NCI-H510A treated with DMSO at 0.1 percent for 48 hours (cell line): ENCODE data around the gene ATP8B2.
"Not testable (repeated sequence)": the region's sequence is repeated elsewhere in the genome, so short reads cannot be mapped to it uniquely, and the experiment has no call there.

Experiments used
- DNase-seq: peaks from one replicate; lab custom pipeline; 2025; lab: John Stamatoyannopoulos, UW

Gene ATP8B2

GRCh38 chr1:154346276-154346917, 21.1 kb downstream of the ATP8B2 start:
- DNase-seq = no peak

- no peak for DNase-seq
These were observed 22.6 kb downstream of the ATP8B2 start for GRCh38 chr1:154347961-154348360.

- no peak for DNase-seq
These were observed 23.2 kb downstream of the ATP8B2 start for GRCh38 chr1:154348429-154349076.

GRCh38 chr1:154349121-154349520, 23.8 kb downstream of the ATP8B2 start:
- DNase-seq = no peak

- DNase-seq = no peak
These were observed 25.1 kb downstream of the ATP8B2 start for GRCh38 chr1:154350383-154350782.

- peak; percentile 60 for DNase-seq
These were observed 26.2 kb downstream of the ATP8B2 start for GRCh38 chr1:154351363-154352068.

GRCh38 chr1:154352245-154352580, 26.9 kb downstream of the ATP8B2 start:
- no peak for DNase-seq

- DNase-seq = peak; percentile 74
These were observed 27.5 kb downstream of the ATP8B2 start for GRCh38 chr1:154352581-154353459.

GRCh38 chr1:154353460-154353904, 28.2 kb downstream of the ATP8B2 start:
- DNase-seq = no peak

- DNase-seq = no peak
These were observed 28.6 kb downstream of the ATP8B2 start for GRCh38 chr1:154353966-154354365.

- no peak for DNase-seq
These were observed 33.2 kb downstream of the ATP8B2 start for GRCh38 chr1:154358519-154358918.

GRCh38 chr1:154360288-154360687, 35.0 kb downstream of the ATP8B2 start:
- DNase-seq = no peak

- DNase-seq = not testable (repeated sequence)
These were observed 35.6 kb downstream of the ATP8B2 start for GRCh38 chr1:154360881-154361280.

- DNase-seq = no peak
These were observed 36.0 kb downstream of the ATP8B2 start for GRCh38 chr1:154361357-154361756.

GRCh38 chr1:154371436-154371835, 46.1 kb downstream of the ATP8B2 start:
- no peak for DNase-seq

- DNase-seq = not testable (repeated sequence)
These were observed 48.5 kb downstream of the ATP8B2 start for GRCh38 chr1:154373777-154374357.

- no peak for DNase-seq
These were observed 54.0 kb downstream of the ATP8B2 start for GRCh38 chr1:154379301-154379700.

GRCh38 chr1:154384650-154385489, 59.5 kb downstream of the ATP8B2 start:
- no peak for DNase-seq

- no peak for DNase-seq
These were observed 61.5 kb downstream of the ATP8B2 start for GRCh38 chr1:154386643-154387352.

GRCh38 chr1:154391086-154391770, 65.9 kb downstream of the ATP8B2 start:
- no peak for DNase-seq
